Suprapubic skin (tissue), 4 donors: Measurements from ENCODE around the gene BICC1. TPM values are rescaled to one million over a fixed set of nuclear protein-coding genes. Genes with fewer than 3 reads are reported as not detected.

ENCODE experiments used
- DNase-seq, 2 donors: peaks; one replicate each; pipeline ENCODE4 v3.0.0-alpha.2; 2019; ENCODE audit warnings: low spot score in 2 of 2
- H3K27ac ChIP-seq: fragments of 200-600 bp; sonication (generic); one replicate; pipeline ENCODE4 v1.5.1; 2019
- H3K27me3 ChIP-seq: fragments of 200-600 bp; sonication (generic); one replicate; pipeline ENCODE4 v1.5.1; 2019
- H3K36me3 ChIP-seq: fragments of 200-600 bp; sonication (generic); one replicate; pipeline ENCODE4 v1.5.1; 2019
- H3K4me1 ChIP-seq: fragments of 200-600 bp; sonication (generic); one replicate; pipeline ENCODE4 v1.5.1; 2019
- H3K4me3 ChIP-seq: fragments of 200-600 bp; sonication (generic); one replicate; pipeline ENCODE4 v1.5.1; 2019; ENCODE audit warnings: mild to moderate bottlenecking
- H3K9me3 ChIP-seq: fragments of 200-600 bp; sonication (generic); one replicate; pipeline ENCODE4 v1.5.1; 2019
- CTCF ChIP-seq, 2 donors: fragments of 200-600 bp in 1 of 2; fragments of 450-650 bp in 1 of 2; sonication (generic) in 1 of 2; IDR thresholded peaks; one replicate each; pipeline ENCODE4 v1.5.1; 2016 to 2019; ENCODE audit warnings: antibody characterized with exemption in 2 of 2, mild to moderate bottlenecking in 1 of 2, moderate library complexity in 1 of 2
- EP300 ChIP-seq: sonication (generic); formaldehyde crosslinking; IDR thresholded peaks from one replicate; pipeline ENCODE4 v1.6.1; 2017; ENCODE audit warnings: antibody characterized with exemption
- POLR2A ChIP-seq, 2 donors: fragments of 450-650 bp; IDR thresholded peaks; one replicate each; pipeline ENCODE4 v1.6.1; 2017; ENCODE audit warnings: antibody characterized with exemption in 2 of 2, mild to moderate bottlenecking in 2 of 2, moderate library complexity in 2 of 2
- POLR2AphosphoS5 ChIP-seq, 3 donors: sonication (generic); formaldehyde crosslinking; IDR thresholded peaks; one replicate each; pipeline ENCODE4 v1.6.1; 2017; ENCODE audit warnings: antibody characterized with exemption in 3 of 3
- WGBS: methylation state at CpG from one replicate; pipeline ENCODE4 v1.1.5; 2018; 5-methylcytosine and 5-hydroxymethylcytosine counted together
- total RNA-seq, 4 donors: library from RNA; depleted of rRNA; stranded (reverse); fragments of >200 nt; gene quantifications; one replicate each; pipeline ENCODE4 v1.1.0, GENCODE V29; 2016

Gene BICC1
- total RNA-seq, 4 donors from 2014 or later = 2.4 to 6.9 (median 3.5) TPM

GRCh38 chr10:58817201-58817846, 304.7 kb downstream of the BICC1 start:
- H3K36me3 ChIP-seq = peaks cover 4% of the 10 kb centered on the region
- TF ChIP-seq POLR2A (IDR thresholded peaks at IDR 0.05) = no peak
- no peak for TF ChIP-seq POLR2AphosphoS5 (IDR thresholded peaks at IDR 0.05)
- no peak for TF ChIP-seq EP300
- no peak for TF ChIP-seq CTCF (IDR thresholded peaks at IDR 0.05)
- 77% methylated on average over 2 of the region's 2 CpGs for WGBS

GRCh38 chr10:58818900-58819299, 306.2 kb downstream of the BICC1 start:
- 44% methylated on average over 1 of the region's 1 CpG for WGBS
- no peak for TF ChIP-seq POLR2AphosphoS5 (IDR thresholded peaks at IDR 0.05)
- TF ChIP-seq POLR2A (IDR thresholded peaks at IDR 0.05) = no peak
- TF ChIP-seq CTCF (IDR thresholded peaks at IDR 0.05) = no peak
- TF ChIP-seq EP300 = no peak
- no peak overlapping the region for H3K27ac ChIP-seq
- no peak for DNase-seq
- H3K9me3 ChIP-seq = no peaks in the 10 kb centered on the region
- H3K4me1 ChIP-seq = peaks cover 12% of the 10 kb centered on the region
- peaks cover 2% of the 10 kb centered on the region for H3K36me3 ChIP-seq
- H3K4me3 ChIP-seq = no peak overlapping the region
- no peaks in the 10 kb centered on the region for H3K27me3 ChIP-seq

More at GRCh38 chr10:58817201-58817846, 304.7 kb downstream of the BICC1 start:
- no peak overlapping the region for H3K4me3 ChIP-seq
- no peaks in the 10 kb centered on the region for H3K27me3 ChIP-seq
- H3K4me1 ChIP-seq = peaks cover 12% of the 10 kb centered on the region
- no peak for DNase-seq
- H3K9me3 ChIP-seq = no peaks in the 10 kb centered on the region
- H3K27ac ChIP-seq = no peak overlapping the region

- WGBS = 85% methylated on average over 1 of the region's 1 CpG
Measured at GRCh38 chr10:58820386-58820785, 307.7 kb downstream of the BICC1 start.

GRCh38 chr10:58820861-58821751, 308.4 kb downstream of the BICC1 start:
- H3K27ac ChIP-seq = peak overlapping the region; percentile 23

More at GRCh38 chr10:58820386-58820785, 307.7 kb downstream of the BICC1 start:
- Histone ChIP-seq H3K9me3 (no peaks in the 10 kb centered on the region), H3K4me1 (peaks cover 12% of the 10 kb centered on the region), H3K36me3 (no peaks in the 10 kb centered on the region), H3K27me3 (no peaks in the 10 kb centered on the region), H3K27ac (no peak overlapping the region), H3K4me3 (no peak overlapping the region)
- DNase-seq = no peak
- TF ChIP-seq CTCF (IDR thresholded peaks at IDR 0.05) = no peak
- no peak for TF ChIP-seq EP300
- no peak for TF ChIP-seq POLR2AphosphoS5 (IDR thresholded peaks at IDR 0.05)

More at GRCh38 chr10:58820861-58821751, 308.4 kb downstream of the BICC1 start:
- no peak for DNase-seq
- H3K4me1 ChIP-seq = peaks cover 12% of the 10 kb centered on the region
- H3K9me3 ChIP-seq = no peaks in the 10 kb centered on the region
- no peak overlapping the region for H3K4me3 ChIP-seq
- no peaks in the 10 kb centered on the region for H3K27me3 ChIP-seq
- WGBS = 39% methylated on average over 7 of the region's 7 CpGs
- TF ChIP-seq POLR2A (IDR thresholded peaks at IDR 0.05) (no peak), EP300 (no peak), CTCF (IDR thresholded peaks at IDR 0.05) (no peak), POLR2AphosphoS5 (IDR thresholded peaks at IDR 0.05) (no peak)
- no peaks in the 10 kb centered on the region for H3K36me3 ChIP-seq
